Measurements from ENCODE around the gene PTK7. TPM values are rescaled to one million over a fixed set of nuclear protein-coding genes. Genes with fewer than 3 reads are reported as not detected.

PTK7 gene
- total and polyA plus RNA-seq, 2 donors (not counting 1 experiment from before 2014, with no cell fraction given): not detected

GRCh38 chr6:43035495-43036194, 40.5 kb upstream of the PTK7 start:
- H3K4me3 Mint-ChIP-seq: no peak overlapping the region
- ChIA-PET POLR2A (no interaction called here), CTCF (interaction anchor here (0.6 kb wide), 1 partner anchor 1088 kb away, joined by 3 read pairs; no protein-coding TSS in a partner anchor)
- WGBS (ENCODE audit: insufficient coverage): 98% methylated on average over 4 of the region's 4 CpGs
- no peaks in the 10 kb centered on the region for H3K27me3 Mint-ChIP-seq
- intact Hi-C loops (cut with micrococcal nuclease): no loop called here
- ATAC-seq (ENCODE audit: low read depth): no peak
- Histone ChIP-seq H3K79me2 (ENCODE audit: control insufficient read depth, insufficient read depth, low read length) (no peaks in the 10 kb centered on the region), H3K4me3 (ENCODE audit: control extremely low read depth in 1 of 5, extremely low read depth in 1 of 5, insufficient read depth in 1 of 5, low read depth in 2 of 5, low read length in 4 of 5) (no peak overlapping the region), H4K20me1 (ENCODE audit: control insufficient read depth, insufficient read depth, low read length, poor library complexity, severe bottlenecking) (no peaks in the 10 kb centered on the region), H3K27me3 (replicated peaks in 1 of 4; ENCODE audit: control extremely low read depth in 1 of 4, control insufficient read depth in 3 of 4, insufficient read depth in 4 of 4, low read length in 3 of 4) (no peaks in the 10 kb centered on the region), H3K27ac (ENCODE audit: low read length in 2 of 2) (no peak overlapping the region), H2AFZ (ENCODE audit: insufficient read depth, low read depth, low read length, poor library complexity, severe bottlenecking) (no peak overlapping the region), H3K9ac (ENCODE audit: low read length) (no peak overlapping the region), H3K36me3 (replicated peaks in 1 of 2; ENCODE audit: control extremely low read depth in 1 of 2, control insufficient read depth in 1 of 2, extremely low read depth in 1 of 2, insufficient read depth in 2 of 2, low read length in 1 of 2) (peaks cover 0 to 33% of the 10 kb centered on the region in 2 experiments), H3K9me3 (ENCODE audit: control extremely low read depth in 1 of 3, control insufficient read depth in 2 of 3, insufficient read depth in 1 of 3, low read length in 2 of 3) (no peaks in the 10 kb centered on the region), H3K4me1 (ENCODE audit: control insufficient read depth in 2 of 2, insufficient read depth in 2 of 2, low read length in 2 of 2) (no peaks in the 10 kb centered on the region), H3K4me2 (replicated peaks; ENCODE audit: low read depth, low read length, poor library complexity, severe bottlenecking) (no peak overlapping the region)
- no peak for TF ChIP-seq EZH2 (IDR thresholded peaks at IDR 0.05; ENCODE audit: borderline replicate concordance, insufficient read depth, low read depth, low read length, poor library complexity, severe bottlenecking)
- TF ChIP-seq CTCF (IDR thresholded peaks at IDR 0.05): no peak
- DNase-seq: no peak
- H3K4me1 Mint-ChIP-seq: no peaks in the 10 kb centered on the region
- no peak overlapping the region for H3K27ac Mint-ChIP-seq
- H3K9me3 Mint-ChIP-seq (ENCODE audit: insufficient read depth): no peaks in the 10 kb centered on the region

- H3K4me3 ChIP-seq (ENCODE audit: control extremely low read depth in 1 of 5, extremely low read depth in 1 of 5, insufficient read depth in 1 of 5, low read depth in 2 of 5, low read length in 4 of 5): no peak overlapping the region
- ATAC-seq (ENCODE audit: low read depth): no peak
- intact Hi-C loops (cut with micrococcal nuclease): no loop called here
- no peak overlapping the region for H2AFZ ChIP-seq (ENCODE audit: insufficient read depth, low read depth, low read length, poor library complexity, severe bottlenecking)
- POLR2A ChIA-PET: no interaction called here
- DNase-seq: no peak
- no peaks in the 10 kb centered on the region for H3K27me3 ChIP-seq (replicated peaks in 1 of 4; ENCODE audit: control extremely low read depth in 1 of 4, control insufficient read depth in 3 of 4, insufficient read depth in 4 of 4, low read length in 3 of 4)
- no peaks in the 10 kb centered on the region for H3K79me2 ChIP-seq (ENCODE audit: control insufficient read depth, insufficient read depth, low read length)
- CTCF ChIA-PET: interaction anchor here (1.2 kb wide), 1 partner anchor 135 kb away, joined by 3 read pairs; no protein-coding TSS in a partner anchor
- Mint-ChIP-seq H3K4me3 (no peak overlapping the region), H3K27ac (no peak overlapping the region), H3K27me3 (no peaks in the 10 kb centered on the region), H3K9me3 (ENCODE audit: insufficient read depth) (no peaks in the 10 kb centered on the region), H3K4me1 (no peaks in the 10 kb centered on the region)
- H3K4me1 ChIP-seq (ENCODE audit: control insufficient read depth in 2 of 2, insufficient read depth in 2 of 2, low read length in 2 of 2): no peaks in the 10 kb centered on the region
- peaks cover 0 to 38% of the 10 kb centered on the region in 2 experiments for H3K36me3 ChIP-seq (replicated peaks in 1 of 2; ENCODE audit: control extremely low read depth in 1 of 2, control insufficient read depth in 1 of 2, extremely low read depth in 1 of 2, insufficient read depth in 2 of 2, low read length in 1 of 2)
- H3K9me3 ChIP-seq (ENCODE audit: control extremely low read depth in 1 of 3, control insufficient read depth in 2 of 3, insufficient read depth in 1 of 3, low read length in 2 of 3): no peaks in the 10 kb centered on the region
- H4K20me1 ChIP-seq (ENCODE audit: control insufficient read depth, insufficient read depth, low read length, poor library complexity, severe bottlenecking): no peaks in the 10 kb centered on the region
- 96% methylated on average over 3 of the region's 9 CpGs for WGBS (ENCODE audit: insufficient coverage)
- H3K4me2 ChIP-seq (replicated peaks; ENCODE audit: low read depth, low read length, poor library complexity, severe bottlenecking): no peak overlapping the region
- H3K9ac ChIP-seq (ENCODE audit: low read length): no peak overlapping the region
- H3K27ac ChIP-seq (ENCODE audit: low read length in 2 of 2): no peak overlapping the region
- TF ChIP-seq CTCF (IDR thresholded peaks at IDR 0.05) (no peak), EZH2 (IDR thresholded peaks at IDR 0.05; ENCODE audit: borderline replicate concordance, insufficient read depth, low read depth, low read length, poor library complexity, severe bottlenecking) (no peak)
These were observed 39.4 kb upstream of the PTK7 start for GRCh38 chr6:43036712-43037111.
